DMS53 treated with DMSO at 0.1 percent for 48 hours (cell line): ENCODE results near the gene SLC8A1.

Experiments used
- DNase-seq: peaks from one replicate; lab custom pipeline; 2025; ENCODE audit not compliant: unreplicated experiment; lab: John Stamatoyannopoulos, UW

SLC8A1 gene

DNA sequence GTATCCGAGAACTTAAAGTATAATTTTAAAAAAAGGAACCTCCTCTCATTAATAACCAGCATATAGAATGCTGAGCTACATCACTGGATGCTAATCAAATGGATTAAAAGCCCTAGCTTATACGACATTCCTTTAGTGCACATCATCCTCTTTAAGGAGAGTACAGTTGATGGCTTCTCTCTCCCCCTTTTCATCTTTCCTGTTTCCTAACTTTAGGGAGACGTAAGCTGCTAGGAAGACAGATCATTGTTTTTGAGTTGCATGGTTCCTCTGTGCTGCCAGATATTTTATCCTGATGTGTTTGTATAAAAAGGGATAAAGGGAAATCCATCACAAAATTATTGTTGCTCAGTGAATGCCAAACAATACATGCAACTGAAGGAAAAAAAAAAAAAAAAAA lies 94.2 kb downstream of the SLC8A1 start:
- DNase-seq, result no peak

- DNase-seq, result no peak
Observed at GRCh38 chr2:40355451-40355850, 96.4 kb downstream of the SLC8A1 start.

- DNase-seq, result no peak
Observed at GRCh38 chr2:40353231-40353630, 98.7 kb downstream of the SLC8A1 start.

DNA sequence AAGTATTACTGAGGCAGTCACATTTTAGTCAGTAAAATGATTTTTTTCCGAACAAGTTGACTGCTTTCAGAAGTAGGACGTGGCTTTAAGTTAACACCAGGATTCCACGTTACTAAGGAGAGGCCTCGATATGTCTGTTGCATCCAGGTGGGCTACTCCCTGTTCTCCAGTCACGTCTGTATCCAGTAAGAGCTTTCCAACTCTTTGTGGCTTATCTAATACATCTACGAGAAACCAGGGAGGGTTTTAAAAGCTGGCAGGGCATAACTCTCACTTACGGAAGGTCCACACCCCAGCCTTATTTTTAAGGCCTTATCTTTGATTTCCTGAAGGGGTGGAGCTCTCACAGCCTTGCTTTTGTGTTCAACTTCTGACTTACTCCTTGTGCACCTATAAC lies 99.2 kb downstream of the SLC8A1 start:
- DNase-seq, result no peak

GRCh38 chr2:40352041-40352702 lies 99.7 kb downstream of the SLC8A1 start:
- no peak for DNase-seq

DNA sequence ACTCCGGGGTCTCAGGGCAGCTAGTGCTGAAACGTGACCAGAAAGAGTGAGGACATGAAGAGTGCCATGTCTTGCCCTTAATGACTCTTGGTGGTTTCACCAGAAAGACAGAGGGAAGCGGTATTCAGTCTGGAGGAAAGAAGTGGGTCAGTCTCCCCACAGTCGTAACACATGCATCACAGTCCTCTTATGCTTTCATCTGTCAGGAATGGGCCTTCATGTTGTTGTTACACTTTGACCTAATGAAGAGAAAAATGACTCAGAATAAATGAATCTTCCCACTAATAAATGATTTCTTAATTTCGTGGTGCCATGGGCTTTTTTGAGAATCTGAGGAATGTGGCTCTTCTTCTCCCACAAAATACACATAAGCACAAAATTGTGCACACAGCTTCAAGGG lies 103.2 kb downstream of the SLC8A1 start:
- DNase-seq, result no peak

- no peak for DNase-seq
Observed at GRCh38 chr2:40348038-40348437, 103.9 kb downstream of the SLC8A1 start.

DNA sequence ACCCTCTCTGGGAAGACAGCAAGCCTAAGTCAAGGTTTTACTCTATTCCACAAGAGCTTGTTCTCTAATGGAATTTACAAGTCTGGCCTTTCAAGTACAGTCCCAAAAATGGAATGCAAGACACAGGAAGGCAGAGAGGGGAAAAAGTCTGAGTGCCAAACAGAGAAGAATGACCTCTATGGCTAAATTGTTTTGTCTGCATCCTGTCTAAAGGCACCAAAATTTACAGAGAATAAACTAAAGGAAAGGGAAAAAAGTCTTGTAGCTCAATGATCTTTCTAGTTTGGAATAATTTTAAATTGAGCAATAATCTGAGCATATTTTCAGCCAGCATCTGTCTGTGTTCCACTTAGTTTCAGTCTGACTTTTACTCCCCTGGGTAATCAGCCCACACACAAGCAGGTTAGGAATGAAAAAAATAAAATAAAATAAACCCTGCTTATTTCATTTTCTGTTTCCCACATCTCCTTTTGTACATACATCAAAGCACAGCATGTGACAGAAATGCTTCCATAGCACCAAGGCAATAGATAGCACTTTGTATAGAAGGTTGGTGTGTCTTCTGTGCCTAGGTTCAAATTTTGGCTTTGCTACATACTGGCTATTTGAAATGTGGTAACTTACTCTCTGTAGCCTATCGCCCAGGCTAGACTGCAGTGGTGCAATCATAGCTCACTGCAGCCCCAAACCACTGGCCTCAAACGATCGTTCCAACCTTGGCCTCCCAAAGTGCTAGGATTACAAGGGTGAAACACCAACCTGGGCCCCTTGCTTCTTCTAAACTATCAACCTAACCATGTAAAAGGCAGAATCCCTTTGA lies 105.1 kb downstream of the SLC8A1 start:
- no peak for DNase-seq

GRCh38 chr2:40344364-40344763 lies 107.5 kb downstream of the SLC8A1 start:
- DNase-seq, result no peak

- DNase-seq, result no peak
Observed at GRCh38 chr2:40343902-40344301, 108.0 kb downstream of the SLC8A1 start.

DNA sequence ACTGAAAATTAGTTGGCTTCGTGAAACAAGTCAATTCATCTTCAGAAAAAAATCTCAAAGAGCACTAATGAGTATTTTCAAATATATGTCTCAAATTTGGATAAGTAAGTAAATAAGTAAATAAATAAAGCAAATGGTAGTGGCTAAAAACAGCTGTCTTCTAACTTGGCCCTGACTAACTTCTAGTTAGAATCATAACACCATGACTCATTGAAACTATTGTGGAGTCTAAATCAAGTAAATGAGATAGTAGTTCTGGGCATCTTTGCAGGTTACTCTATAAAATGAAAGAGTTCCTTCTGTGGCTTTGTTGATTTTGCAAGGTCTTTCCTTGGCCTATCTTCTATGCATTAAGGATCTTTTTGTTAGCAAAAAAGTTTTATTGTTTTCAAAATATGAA lies 110.7 kb downstream of the SLC8A1 start:
- DNase-seq, result no peak

DNA sequence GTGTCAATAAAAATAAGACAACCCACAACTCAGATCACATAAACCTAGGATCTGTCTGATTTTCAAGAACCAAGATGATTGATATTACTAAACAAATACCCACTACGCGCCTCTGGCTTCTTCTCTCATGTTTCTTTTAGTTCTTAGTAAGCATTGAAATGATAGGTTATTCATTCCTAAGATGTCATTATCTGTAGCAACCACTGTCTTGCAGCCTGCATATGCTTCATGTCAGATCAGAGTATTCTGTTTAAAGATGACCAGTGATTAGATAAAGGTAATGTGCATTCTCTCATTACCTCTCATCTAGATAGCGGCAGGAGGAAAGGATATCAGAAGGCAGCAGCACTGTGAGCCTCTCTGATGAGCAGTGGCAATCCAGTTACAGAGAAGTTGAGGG lies 112.9 kb downstream of the SLC8A1 start:
- DNase-seq, result no peak

DNA sequence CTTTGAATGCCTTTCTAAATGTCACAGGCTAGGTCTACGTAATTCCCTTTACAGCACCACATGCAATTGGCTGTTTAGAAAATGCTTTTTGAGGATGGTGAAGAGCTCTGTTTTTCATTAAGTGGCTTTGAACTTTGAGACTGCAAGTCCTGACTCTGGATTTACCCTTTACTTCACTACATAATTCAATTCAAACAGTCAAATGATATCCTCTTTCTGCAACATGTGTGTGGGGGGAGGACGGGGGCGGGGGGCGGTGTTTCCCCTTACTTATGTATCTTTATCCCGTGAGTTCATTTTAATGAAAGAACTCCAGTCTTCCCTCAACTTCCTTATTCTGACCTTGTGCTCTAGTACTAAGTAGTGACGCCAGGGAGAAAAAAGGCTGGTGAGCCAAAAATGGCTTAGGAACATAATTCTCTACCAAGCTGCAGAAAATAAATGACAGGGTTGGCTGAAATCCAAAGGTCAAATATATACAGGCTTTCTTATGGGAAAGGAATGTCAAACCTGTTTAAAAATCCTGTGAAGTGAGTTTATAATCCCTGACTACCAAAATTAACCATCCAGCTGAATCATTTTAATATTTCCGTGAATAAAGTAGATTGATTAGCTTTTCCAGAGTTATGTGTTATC lies 119.6 kb downstream of the SLC8A1 start:
- no peak for DNase-seq

DNA sequence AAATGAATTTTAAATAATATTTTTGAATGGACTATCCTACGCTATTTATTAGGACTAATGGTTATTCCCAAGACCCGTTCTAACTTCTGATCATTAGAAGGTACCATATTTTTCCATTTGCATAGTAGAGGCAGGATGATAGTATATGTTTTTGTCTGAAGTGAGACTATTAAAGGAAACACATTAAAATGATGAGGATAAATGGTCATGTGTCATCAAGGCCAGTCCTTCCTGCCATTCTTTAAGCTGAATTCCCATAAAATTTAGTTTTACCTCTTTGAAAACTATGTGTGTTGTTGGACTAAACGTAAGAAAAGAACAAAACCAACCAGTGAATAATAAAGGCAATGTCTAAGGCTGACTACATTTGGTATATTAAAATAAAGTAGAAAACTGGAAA lies 121.8 kb downstream of the SLC8A1 start:
- no peak for DNase-seq

GRCh38 chr2:40329739-40330030 lies 122.2 kb downstream of the SLC8A1 start:
- no peak for DNase-seq

DNA sequence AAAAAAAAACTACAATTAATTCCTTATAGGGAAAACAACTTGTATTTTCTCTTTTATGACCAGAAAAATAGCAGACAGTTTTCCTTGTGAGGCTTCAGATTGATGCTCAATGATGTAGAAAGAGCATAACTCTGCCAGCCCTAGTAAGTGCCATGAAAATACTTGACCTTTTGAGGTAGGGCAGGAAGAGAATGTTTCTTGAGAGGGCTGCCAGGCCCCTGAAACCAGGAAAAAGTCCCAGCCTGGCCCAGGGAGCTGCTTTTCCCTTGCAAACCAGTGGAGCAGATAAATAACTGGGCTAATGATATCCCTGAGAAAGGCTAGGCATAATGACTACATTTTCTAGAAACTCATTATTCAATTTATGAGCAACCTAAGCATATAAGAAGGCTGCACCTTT lies 126.8 kb downstream of the SLC8A1 start:
- DNase-seq, result no peak

DNA sequence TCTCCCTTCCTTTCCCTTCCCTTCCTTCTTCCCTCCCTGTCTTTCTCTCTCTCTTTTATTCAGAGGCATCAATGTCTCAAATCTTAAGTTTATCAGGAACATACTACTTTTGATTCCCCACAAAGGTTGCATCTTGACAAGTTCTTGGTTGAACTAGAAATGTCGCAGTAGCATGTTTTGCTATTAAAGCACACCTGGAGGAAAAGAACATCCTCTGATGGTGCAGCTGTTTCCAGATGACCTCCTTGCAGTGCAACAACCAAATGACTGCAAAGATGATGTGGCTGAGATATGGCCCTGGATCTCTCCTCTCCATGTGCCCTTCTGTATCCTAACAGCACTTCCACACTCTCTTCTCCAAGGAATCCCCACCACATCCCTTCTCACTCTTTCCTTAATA lies 127.2 kb downstream of the SLC8A1 start:
- DNase-seq, result no peak

- no peak for DNase-seq
Observed at GRCh38 chr2:40321822-40322221, 130.1 kb downstream of the SLC8A1 start.

DNA sequence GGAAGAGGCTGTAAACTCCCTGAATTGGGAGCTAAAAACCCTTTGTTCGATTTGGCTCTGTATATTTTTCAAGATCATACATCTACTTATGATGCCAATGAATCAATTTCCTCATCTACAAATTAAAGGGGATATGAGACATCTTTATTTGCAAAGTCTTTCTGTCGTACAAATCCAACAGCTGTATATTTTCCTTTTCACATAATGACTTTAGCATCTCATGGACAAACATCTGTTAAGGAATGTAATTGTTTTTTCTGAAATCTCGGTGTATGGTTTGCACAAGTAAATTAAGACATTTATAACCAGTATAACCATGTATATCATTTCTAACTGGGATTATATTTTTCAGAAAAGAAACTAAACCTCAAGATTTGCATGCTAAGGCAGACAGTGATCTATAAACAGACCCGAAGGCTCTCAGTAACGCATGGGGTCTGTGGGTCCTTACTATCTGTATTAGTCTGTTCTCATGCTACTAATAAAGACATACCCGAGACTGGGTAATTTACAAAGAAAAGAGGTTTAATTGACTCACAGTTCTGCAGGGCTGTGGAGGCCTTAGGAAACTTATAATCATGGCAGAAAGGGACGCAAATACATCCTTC lies 130.8 kb downstream of the SLC8A1 start:
- DNase-seq, result no peak

- no peak for DNase-seq
Observed at GRCh38 chr2:40318921-40319320, 133.0 kb downstream of the SLC8A1 start.

DNA sequence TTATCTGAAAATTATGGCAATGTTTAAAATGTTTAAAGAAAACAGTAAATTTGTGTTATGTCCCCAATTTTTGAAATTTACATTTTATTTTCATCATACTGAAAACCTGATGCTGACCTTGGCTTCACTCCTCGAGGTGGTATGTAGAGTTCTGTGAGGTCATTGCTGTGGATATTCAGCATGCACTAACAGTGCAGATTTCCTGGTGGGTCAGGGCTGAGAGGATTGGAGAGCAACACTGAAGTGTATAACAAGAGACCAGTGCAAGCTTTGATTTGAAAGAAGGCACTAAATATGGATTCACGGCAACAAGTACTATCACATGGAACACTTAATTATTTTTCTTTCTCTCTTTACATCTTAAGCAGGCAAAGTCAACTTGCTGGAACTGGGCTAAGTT lies 134.1 kb downstream of the SLC8A1 start:
- no peak for DNase-seq

GRCh38 chr2:40317046-40317445 lies 134.8 kb downstream of the SLC8A1 start:
- DNase-seq, result no peak
